HG02884 (cell line): ENCODE data around the gene CENPH.
"Not testable (repeated sequence)": the region's sequence is repeated elsewhere in the genome, so short reads cannot be mapped to it uniquely, and the experiment has no call there.

Source experiments
- ATAC-seq: cut with Tn5 transposase; IDR thresholded peaks from one replicate; pipeline ENCODE4 v1.9.1; 2021; ENCODE audit warnings: mild to moderate bottlenecking, moderate library complexity; ENCODE audit not compliant: unreplicated experiment

Gene CENPH

DNA sequence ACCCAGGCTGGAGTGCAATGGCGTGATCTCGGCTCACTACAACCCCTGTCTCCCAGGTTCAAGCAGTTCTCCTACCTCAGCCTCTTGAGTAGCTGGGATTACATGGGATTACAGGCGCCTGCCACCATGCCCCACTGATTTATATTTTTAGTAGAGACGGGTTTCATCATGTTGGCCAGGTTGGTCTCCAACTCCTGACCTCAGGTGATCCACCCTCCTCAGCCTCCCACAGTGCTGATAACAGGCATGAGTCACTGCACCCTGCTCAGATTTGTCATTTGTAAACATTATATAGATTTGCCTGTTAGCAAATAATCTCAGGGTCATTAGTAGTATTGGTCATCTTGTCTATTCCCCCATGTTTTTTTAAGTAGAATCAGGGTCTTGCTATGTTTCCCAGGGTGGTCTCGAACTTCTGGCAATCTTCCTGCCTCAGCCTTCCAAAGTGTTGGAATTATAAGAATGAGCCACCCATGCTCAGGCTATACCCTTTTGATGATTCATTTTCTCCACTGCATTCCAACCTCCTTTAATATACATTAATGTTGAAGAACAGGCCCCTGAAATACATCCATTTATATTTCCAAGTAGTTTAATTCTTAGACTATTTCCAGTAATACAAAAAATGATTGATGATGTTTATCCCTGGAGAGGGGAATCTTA, 17.3 kb downstream of the CENPH start:
- no peak for ATAC-seq

DNA sequence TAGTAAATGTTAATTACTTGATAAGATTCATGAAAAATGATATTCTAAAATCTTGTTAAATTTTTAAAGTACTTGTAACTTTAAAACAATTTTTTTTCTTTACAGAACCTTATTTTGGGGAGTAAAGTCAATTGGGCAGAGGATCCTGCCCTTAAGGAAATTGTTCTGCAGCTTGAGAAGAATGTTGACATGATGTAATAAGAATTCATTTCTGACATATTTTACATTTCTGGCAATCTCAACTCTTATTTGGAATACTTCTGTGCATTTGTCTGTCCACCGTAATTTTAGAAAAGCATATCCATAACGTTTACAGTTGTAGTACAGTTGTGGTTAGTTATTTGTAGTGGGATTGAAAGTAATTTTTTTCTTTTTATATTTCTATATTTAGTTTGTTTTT, 20.2 kb downstream of the CENPH start:
- ATAC-seq: no peak

DNA sequence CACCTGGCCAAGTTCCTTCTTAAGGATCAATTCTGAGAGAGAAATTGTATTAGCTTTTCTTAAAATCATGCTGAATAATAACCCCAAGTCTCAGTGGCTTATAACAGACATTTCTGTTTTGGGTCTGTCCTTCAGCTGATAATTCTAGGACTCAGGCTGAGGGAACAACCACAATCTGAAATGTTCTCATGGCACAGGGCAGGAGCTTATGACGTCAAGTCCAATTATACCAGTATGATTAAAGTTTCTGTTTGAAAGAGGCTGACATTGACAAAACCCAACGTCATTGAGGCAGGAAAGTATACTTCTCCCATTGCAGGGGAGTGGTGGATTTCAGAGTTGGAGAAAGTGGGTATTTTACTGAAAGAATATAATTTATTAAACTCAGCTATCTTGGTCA, 21.8 kb downstream of the CENPH start:
- no peak for ATAC-seq

DNA sequence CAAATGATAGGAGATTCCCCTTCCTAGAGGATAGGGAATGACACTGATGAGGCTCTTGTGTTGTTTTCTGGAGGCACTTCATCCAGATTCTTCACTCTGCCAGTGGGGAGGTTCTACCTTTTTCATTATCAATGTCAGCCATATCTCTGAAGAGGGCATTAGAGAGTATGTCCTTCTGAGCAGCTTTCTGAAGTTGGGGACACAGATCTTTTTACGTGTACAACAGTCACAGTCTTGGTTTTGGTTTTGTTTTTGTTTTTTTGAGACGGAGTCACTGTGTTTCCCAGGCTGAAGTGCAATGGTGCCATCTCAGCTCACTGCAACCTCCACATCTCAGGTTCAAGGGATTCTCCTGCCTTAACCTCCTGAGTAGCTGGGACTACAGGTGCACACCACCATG, 22.6 kb downstream of the CENPH start:
- no peak for ATAC-seq

DNA sequence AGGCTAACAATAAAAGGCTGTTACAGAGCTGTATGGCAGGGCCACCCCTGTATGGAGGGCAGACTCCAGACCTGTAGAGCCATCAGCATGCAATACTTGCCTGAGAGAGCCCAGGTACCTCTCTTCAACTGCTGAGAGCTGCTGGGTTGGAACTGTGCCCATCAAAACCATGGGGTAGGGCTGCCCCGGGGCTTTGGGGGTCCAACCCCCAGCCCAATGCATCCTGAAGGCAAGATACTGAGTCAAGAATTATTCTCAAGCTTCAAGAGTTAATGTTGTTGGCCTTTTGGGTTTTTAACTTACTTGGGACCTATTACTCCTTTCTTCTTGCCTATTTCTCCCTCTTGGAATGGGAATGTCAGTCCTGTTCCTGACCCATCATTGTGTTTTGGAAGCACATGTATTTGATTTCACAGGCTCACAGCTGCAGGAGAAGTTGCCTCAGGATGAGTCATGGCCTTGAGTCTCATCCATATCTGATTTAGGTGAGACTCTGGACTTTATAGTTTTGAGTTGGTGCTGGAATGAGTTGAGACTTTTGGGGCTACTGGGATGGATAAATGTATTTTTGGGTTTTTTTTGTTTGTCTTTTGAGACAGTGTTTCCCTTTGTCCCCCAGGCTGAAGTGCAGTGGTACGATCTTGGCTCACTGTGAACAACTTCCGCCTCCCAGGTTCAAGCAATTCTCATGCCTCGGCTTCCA, 24.3 kb downstream of the CENPH start:
- ATAC-seq: no peak

DNA sequence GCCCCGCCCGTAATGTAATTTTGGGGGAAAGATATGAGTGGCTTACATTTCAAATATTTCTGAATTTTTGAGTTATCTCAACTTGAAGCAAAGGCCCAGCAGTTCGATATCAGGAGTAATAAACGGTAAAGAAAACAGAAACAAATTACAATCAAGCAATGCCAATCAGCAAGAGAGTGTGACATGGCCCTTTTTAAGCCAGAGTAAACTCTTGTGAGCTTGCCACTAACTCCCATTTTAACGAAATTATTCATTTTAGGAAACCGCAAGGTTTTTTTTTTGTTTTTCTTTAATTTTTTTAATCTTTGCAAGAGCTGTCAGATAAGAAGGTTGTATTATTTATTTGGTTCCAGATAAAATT, 27.7 kb downstream of the CENPH start:
- no peak for ATAC-seq

DNA sequence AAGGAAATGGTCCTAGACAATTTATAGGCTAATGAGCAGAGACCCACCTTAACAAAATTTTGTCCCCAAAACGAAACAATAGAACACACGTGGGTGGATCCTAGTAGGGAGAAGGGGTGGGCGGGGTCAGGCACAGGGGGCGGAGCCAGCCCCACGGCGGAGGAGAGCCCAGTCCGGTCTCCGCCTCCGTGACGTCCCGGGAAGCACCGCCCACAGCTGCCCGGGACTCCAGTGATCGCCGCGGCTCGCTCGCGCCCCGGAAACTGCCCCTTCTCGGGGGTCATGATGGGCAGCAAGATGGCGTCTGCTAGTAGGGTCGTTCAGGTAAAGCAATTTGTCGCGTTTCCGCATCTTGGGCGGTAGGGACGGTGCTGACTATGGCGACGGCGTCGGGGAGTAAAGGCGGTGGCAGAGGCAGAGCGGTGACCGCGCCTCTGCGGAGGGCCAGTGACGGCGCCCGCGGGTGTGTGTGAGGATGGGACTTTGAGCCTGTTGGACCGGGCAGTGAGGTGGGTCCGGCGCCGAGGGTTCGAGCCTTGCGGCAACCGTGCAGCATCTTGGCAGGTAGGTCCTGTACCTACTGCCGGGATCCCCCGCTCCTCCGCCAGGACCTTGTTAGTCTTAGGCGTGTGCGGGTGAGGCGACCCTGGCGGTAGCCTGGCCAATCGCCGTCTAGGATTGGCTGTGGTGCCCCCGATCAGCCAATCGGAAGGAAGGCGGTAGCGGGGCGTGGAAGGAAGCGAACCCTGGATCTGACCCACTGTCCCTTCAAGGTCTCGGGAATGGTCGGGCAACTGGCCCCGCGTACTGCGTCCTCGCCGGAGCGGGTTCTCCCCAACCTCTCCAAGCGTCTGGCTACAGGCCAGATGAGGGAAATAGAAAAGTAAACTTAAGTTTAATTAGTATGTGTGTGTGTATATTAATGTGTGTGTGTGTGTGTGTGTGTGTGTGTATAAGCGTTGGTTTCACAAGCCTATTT, 28.5 kb downstream of the CENPH start:
- peak; percentile 95 for ATAC-seq

DNA sequence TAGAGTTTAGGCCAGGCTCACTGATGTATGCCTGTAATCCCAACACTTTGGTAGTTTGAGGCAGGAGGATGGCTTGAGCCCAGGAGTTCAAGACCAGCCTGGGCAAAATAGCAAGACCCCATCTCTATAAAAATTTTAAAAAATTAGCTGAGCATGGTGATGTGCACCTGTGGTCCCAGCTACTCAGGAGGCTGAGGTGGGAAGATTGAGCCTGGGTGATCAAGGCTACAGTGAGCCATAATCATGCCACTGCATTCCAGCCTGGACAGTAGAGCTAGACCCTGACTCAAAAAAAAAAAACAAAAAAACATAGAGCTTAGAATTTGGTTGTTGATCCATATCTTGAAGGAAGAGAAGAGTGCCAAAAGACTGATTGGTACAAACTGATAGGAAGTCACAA, 30.6 kb downstream of the CENPH start:
- no peak for ATAC-seq

DNA sequence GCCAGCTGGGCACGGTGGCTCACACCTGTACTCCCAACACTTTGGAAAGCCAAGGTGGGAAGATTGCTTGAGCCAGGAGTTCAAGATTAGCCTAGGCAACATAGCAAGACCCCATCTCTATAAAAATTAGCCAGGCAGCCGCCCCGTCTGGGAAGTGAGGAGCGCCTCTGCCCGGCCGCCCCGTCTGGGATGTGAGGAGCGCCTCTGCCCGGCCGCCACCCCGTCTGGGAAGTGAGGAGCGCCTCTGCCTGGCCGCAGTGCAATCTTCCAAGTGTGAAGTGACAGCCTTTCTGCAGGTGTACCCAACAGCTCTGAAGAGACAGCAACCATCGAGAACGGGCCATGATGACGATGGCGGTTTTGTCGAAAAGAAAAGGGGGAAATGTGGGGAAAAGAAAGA, 31.0 kb downstream of the CENPH start:
- ATAC-seq: not testable (repeated sequence)

DNA sequence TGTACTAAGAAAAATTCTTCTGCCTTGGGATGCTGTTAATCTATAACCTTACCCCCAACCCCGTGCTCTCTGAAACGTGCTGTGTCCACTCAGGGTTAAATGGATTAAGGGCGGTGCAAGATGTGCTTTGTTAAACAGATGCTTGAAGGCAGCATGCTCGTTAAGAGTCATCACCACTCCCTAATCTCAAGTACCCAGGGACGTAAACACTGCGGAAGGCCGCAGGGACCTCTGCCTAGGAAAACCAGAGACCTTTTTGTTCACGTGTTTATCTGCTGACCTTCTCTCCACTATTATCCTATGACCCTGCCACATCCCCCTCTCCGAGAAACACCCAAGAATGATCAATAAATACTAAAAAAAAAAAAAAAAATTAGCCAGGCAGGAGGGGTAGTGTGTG, 31.4 kb downstream of the CENPH start:
- not testable (repeated sequence) for ATAC-seq

DNA sequence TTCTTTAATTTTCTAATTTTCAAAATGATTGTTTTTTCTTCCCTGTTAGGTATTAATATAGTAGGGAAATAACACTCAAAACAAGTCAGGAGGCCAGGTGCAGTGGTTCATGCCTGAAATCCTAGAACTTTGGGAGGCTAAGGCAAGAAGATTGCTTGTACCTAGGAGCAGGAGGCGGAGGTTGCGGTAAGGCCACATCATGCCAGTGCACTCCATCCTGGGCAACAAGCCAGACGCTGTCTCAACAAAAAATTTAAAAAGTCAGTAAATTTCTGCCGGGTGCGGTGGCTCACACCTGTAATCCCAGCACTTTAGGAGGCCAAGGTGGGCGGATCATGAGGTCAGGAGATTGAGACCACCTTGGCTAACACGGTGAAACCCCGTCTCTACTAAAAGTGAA, 35.1 kb downstream of the CENPH start:
- no peak for ATAC-seq

DNA sequence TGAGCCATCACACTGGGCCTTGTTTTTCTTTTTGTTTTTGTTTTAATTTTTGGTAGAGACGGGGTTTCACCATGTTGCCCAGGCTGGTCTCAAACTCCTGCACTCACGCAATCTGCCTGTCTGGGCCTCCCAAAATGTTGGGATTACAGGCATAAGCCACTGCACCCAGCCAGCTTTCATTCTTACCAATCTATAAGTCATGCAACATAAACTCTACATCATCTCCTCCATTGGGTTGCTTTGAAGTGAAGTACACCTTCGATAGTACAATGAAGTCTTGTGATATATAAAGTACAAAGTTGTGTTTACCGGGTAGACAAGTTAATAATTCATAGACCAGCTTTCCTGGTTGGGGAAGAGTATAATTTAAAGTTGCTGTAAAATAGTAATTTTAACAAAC, 36.5 kb downstream of the CENPH start:
- no peak for ATAC-seq

DNA sequence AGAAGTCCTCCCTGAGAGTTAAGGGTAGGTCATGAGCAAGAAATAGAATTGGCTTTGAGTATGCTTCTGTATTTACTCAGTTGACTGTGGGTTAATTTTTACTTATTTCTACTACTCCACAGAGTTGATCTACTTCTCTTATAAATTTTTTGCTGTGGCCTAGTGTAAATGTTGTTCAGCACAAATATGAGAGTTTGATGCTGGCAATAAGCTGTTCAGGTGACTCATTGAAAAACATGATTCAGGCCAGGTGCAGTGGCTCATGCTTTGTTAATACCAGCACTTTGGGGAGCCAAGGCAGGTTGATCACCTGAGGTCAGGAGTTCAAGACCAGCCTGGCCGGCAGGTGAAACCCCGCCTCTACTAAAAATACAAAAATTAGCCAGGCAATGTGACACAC, 40.8 kb downstream of the CENPH start:
- ATAC-seq: no peak

DNA sequence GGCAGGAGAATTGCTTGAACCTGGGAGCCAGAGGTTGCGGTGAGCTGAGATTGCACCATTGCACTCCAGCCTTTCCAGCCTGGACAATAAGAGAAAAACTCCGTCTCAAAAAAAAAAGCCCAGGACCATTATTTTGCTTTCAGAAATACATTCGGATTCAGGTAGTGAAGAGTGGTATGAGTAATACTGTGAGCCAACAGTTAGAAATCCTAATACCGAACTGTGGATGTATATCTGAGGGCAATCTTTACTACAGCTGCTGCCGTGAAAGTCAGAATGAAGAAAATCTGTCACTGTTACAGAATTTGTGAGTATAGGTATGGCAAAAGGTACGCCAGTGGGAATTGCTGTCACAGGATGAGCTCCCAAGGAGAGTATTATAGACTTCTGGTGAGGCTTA, 41.9 kb downstream of the CENPH start:
- no peak for ATAC-seq

DNA sequence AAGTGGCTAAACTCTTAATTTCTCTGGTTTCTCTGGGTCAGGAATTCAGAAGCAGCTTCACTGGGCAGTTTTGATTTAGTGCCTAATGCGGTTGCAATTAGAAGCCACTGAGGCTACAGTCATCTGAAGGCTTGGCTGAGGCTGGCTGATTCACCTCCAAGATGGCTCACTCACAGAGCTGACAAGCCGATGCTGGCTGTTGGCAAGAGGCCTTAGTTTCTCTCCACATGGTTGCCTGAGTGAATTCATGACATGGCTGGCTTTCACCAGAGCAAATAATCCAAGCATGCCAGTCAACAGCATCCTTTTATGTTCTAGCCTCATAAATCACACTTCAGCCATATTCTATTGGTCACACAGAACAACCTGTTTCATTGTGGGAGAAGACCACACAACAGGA, 42.5 kb downstream of the CENPH start:
- no peak for ATAC-seq

DNA sequence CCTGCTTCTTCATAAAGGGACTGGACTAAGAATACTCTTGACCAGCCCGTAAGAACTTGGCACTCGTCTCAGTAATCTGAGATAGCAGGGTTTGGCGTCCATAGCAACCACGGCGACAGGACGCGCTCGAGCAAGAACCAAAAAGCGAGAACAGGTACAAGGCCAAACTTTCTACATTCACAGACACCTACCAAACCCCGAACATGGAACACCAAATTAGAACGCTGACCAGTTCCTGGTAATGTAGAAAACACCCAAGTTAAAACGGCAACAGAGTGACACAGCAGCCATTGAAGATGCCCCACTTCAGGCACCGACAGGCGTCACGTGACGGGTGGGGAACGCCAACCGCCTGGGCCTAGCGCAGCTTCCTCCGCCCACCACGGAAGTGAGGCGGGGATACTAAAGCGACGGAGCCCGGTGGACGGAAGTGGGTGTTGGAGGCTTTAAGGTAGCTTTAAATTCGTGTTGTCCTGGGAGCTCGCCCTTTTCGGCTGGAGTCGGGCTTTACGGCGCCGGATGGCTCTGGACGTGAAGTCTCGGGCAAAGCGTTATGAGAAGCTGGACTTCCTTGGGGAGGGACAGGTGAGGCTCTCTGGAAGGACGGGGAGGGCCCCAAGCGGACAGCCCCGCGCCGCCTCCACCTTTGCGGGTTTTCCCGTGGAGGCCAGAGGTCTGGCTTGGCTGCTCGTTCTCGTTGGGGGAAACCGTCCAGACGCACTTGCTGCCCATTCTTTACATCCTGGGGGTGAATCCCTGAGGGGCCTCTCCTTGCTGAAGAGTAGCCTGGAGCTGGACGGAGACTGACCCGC, 45.3 kb downstream of the CENPH start, which contains the start of gene CDK7:
Gene CDK7 (plus strand): TSS at position 430 of the 812 bp plus-strand sequence. CDS start 90 bp downstream, at position 520.
- ATAC-seq: peak; percentile 96

DNA sequence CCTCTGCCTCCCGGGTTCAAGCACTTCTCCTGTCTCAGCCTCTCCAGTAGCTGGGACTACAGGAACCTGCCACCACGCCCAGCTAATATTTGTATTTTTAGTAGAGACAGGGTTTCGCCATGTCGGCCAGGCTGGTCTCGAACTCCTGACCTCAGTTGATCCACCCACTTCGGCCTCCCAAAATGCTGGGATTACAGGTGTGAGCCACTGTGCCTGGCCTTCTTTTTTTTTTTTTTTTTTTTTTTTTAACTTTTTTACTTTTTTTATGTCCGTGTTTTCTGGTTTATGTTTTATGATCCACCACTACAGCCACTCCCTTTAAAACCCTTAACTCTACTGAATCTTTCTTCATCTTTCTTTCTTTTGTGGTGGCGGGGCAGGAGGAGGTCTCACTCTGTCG, 47.4 kb downstream of the CENPH start:
- not testable (repeated sequence) for ATAC-seq

DNA sequence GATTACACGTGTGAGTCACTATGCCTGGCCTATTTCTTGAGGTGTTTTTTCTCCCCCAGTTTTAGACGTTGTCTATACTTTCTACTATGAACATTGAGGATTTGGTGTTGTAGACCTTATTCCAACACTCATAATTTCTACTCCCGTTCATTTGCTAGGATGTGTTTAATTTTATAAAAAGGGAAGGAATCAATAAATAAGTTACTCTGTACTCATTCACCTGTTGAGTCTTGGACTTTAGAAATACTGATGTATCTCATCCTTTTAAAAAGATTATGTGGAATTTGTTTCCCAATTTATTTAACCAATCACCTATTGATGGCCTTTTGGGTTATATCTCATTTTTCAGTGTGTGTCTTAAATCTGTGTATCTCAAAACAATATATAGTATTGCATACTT, 48.5 kb downstream of the CENPH start:
- ATAC-seq: no peak

DNA sequence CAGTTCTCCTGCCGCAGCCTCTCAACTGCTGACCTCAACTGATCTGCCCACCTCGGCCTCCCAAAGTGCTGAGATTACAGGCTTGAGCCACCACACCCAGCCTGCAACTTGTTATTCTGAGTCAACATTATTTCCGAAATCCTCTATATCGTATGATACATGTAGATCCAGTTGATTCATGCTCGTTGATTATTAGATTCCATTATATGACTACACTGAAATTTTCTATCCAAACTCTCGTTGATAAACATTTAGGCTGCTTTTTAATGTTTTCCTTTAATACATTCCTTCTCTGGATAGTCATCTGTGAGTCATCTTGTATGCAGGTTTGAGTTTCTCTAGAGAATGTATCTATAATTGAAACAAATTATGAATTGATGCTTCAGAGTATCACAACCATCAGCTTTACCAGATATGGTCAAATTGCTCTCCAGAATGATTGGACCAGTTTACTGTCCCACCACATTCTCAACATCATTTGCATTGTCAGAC, 49.4 kb downstream of the CENPH start:
- ATAC-seq: no peak

DNA sequence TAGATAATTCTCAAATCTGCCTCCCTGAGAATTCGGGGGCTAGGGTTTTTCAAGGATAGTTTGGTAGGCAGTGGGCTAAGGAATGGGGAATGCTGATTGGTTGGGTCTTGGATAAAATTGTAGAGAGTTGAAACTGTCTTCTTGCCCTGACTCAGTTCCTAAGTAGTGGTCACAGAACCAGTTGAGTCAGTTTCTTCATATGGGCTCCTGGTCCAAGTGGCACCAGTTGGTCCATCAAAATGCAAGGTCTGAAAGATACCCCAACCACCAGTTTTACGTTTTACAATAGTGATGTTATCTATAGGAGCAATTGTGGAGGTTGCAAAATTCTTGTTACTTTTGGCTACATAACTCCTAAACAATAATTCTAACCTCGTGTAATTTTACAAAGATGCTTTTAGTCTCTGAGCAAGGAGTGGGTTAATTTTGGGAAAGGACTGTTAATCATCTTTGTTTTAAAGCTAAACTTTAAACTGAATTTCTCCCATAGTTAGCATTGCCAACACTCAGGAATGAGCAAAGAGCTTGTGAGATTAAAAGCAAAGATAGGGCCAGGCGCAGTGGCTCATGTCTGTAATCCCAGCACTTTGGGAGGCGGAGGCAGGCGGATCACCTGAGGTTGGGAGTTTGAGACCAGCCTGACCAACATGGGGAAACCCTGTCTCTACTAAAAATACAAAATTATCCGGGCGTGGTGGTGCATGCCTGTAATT, 53.0 kb downstream of the CENPH start:
- no peak for ATAC-seq
